Lung (tissue), 12 donors: ENCODE data around the gene CLIC5. TPM values are rescaled to one million over a fixed set of nuclear protein-coding genes. Genes with fewer than 3 reads are reported as not detected.

Source experiments
- ATAC-seq: fragments of 200-7000 bp; cut with Tn5 transposase; one replicate; pipeline ENCODE4 v1.9.1; 2020; ENCODE audit warnings: moderate number of reproducible peaks; ENCODE audit not compliant: insufficient read depth, low FRiP score
- DNase-seq, 3 donors: peaks; one replicate each; pipeline ENCODE4 v3.0.0-alpha.2; 2013 to 2017
- H3K27ac ChIP-seq, 2 donors: one replicate each; pipeline ENCODE4 v1.5.1; 2013; ENCODE audit warnings: mild to moderate bottlenecking in 2 of 2, moderate library complexity in 2 of 2, control low read depth in 1 of 2, inconsistent platforms in 1 of 2, low read depth in 1 of 2, low read length in 1 of 2
- H3K27me3 ChIP-seq, 3 donors: one replicate each; pipeline ENCODE4 v1.5.1; 2013; ENCODE audit warnings: low read length in 2 of 3; ENCODE audit not compliant: control insufficient read depth in 3 of 3, insufficient read depth in 3 of 3
- H3K36me3 ChIP-seq, 4 donors: one replicate each; pipeline ENCODE4 v1.5.1; 2013; ENCODE audit warnings: low read length in 4 of 4, mild to moderate bottlenecking in 1 of 4, moderate library complexity in 1 of 4; ENCODE audit not compliant: control insufficient read depth in 4 of 4, insufficient read depth in 4 of 4
- H3K4me1 ChIP-seq, 5 donors: one replicate each; pipeline ENCODE4 v1.5.1; 2013; ENCODE audit warnings: low read length in 5 of 5, mild to moderate bottlenecking in 2 of 5, moderate library complexity in 1 of 5; ENCODE audit not compliant: control insufficient read depth in 5 of 5, insufficient read depth in 5 of 5
- H3K4me3 ChIP-seq: one replicate; pipeline ENCODE4 v1.5.1; 2013; ENCODE audit warnings: mild to moderate bottlenecking, control low read depth, moderate library complexity
- H3K9ac ChIP-seq, 2 donors: one replicate each; pipeline ENCODE4 v1.5.1; 2013; ENCODE audit warnings: low read length in 2 of 2, control low read depth in 1 of 2; ENCODE audit not compliant: insufficient read depth in 1 of 2
- H3K9me3 ChIP-seq, 4 donors: one replicate each; pipeline ENCODE4 v1.5.1; 2013; ENCODE audit warnings: low read length in 3 of 4, mild to moderate bottlenecking in 1 of 4, moderate library complexity in 1 of 4; ENCODE audit not compliant: control insufficient read depth in 4 of 4, insufficient read depth in 3 of 4
- WGBS, 2 donors: extraction: QIAGEN DNeasy Blood & Tissue Kit; methylation state at CpG; one replicate each; pipeline ENCODE4 v1.1.7; 2013; 5-methylcytosine and 5-hydroxymethylcytosine counted together
- polyA plus RNA-seq, 2 donors: library from polyadenylated mRNA; stranded (reverse); fragments of 200-250 nt; gene quantifications; one replicate each; pipeline ENCODE4 v1.2.1, GENCODE V29; 2013
- total RNA-seq, 2 donors: library from RNA; depleted of rRNA in 1 of 2; stranded (reverse); fragments of >200 nt in 1 of 2; gene quantifications; one replicate each; pipeline ENCODE4 v1.2.1, GENCODE V29; 2014 to 2021
- TF ChIP-seq, protein P1 (sequence below): IDR thresholded peaks from 2 replicates; pipeline ENCODE4 v1.5.1; 2012; ENCODE audit warnings: mild to moderate bottlenecking; ENCODE audit errors: control extremely low read depth, extremely low read depth
- donor health status: control.
- donor health status: control.
- donor health status: Bipolar disorder and iron deficiency.
- donor health status: healthy.
- donor health status: DM: yes; HTN: yes; CAD: no.

Gene CLIC5
- total and polyA plus RNA-seq, 4 donors: 14.8 to 92.3 (median 40.7) TPM

GRCh38 chr6:46023216-46023915 is 7.7 kb upstream of the CLIC5 start:
- TF ChIP-seq, protein P1, sequence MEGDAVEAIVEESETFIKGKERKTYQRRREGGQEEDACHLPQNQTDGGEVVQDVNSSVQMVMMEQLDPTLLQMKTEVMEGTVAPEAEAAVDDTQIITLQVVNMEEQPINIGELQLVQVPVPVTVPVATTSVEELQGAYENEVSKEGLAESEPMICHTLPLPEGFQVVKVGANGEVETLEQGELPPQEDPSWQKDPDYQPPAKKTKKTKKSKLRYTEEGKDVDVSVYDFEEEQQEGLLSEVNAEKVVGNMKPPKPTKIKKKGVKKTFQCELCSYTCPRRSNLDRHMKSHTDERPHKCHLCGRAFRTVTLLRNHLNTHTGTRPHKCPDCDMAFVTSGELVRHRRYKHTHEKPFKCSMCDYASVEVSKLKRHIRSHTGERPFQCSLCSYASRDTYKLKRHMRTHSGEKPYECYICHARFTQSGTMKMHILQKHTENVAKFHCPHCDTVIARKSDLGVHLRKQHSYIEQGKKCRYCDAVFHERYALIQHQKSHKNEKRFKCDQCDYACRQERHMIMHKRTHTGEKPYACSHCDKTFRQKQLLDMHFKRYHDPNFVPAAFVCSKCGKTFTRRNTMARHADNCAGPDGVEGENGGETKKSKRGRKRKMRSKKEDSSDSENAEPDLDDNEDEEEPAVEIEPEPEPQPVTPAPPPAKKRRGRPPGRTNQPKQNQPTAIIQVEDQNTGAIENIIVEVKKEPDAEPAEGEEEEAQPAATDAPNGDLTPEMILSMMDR: no peak
- Histone ChIP-seq H3K27ac (no peak overlapping the region), H3K9ac (no peak overlapping the region), H3K9me3 (no peaks in the 10 kb centered on the region), H3K4me1 (peaks cover 0 to 10% (median 0%) of the 10 kb centered on the region in 5 donors), H3K36me3 (no peaks in the 10 kb centered on the region), H3K27me3 (no peaks in the 10 kb centered on the region), H3K4me3 (no peak overlapping the region)
- DNase-seq (no peak), ATAC-seq (no peak)
- WGBS, 2 donors: 58 to 65% methylated on average over 3 of the region's 3 CpGs

DNA sequence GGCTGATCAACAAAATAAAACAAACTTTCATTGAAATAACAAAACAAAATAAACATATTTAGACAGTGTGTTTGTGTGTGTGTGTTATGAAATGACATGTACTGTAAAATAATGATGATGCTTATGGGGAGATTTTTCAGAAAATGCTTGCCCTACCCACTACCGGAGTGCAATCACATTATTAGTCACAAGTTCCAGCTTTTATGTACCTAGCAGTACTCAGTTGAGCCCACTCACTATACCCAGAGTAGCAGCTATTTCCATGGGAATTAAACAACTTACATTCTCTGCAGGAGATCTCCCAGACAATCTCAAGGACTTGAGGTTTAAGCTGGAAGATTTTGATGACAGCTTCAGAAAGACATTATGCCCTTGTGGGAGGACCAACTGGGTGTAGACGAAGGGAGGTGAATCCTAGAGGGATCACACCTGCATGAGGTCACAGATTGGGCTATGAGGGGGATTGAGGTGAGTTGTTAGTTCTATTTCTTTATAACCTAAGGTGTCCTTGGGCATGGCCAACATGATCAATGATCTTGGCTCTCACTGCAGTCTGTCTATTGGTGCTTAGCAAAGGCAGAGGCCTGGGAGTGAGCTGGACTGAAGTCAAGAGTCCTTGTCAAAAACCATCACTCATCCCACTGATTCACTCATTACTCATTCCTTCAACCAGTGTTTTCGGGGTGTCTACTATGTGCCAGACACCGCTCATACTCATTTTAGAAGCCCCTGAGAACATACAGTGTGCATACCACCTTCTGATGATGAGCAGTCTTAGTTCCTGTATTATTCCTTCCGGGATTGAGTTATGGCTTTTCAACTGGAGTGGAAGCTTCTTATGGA is 6.7 kb upstream of the CLIC5 start:
- Histone ChIP-seq H3K27me3 (peaks cover 0 to 7% (median 6%) of the 10 kb centered on the region in 3 donors), H3K4me1 (peaks cover 0 to 10% (median 0%) of the 10 kb centered on the region in 5 donors), H3K36me3 (no peaks in the 10 kb centered on the region), H3K4me3 (no peak overlapping the region), H3K9me3 (no peaks in the 10 kb centered on the region), H3K27ac (no peak overlapping the region), H3K9ac (no peak overlapping the region)
- WGBS, 2 donors: 92 to 98% methylated on average over 5 of the region's 5 CpGs
- ATAC-seq: no peak
- TF ChIP-seq, protein P1: no peak
- no peak for DNase-seq

DNA sequence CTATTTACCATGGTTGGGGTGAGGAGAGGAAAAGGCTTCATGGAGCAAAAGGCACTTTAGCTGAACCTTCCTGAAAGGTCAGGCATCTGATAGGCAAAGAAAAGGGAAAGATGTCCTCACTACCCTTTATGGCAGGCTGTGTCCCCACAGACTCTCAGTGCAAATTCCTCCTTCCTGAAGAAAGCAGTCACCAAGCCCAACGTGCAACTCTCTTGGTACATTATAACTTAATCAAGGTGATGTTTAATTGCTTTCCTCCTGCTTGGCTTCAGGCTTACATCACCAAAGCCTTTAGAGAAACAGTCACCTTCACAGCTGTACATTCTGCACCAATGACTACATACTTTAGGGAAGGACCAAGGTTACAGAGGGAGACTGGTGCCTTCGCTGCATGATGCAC is 2.1 kb upstream of the CLIC5 start:
- Histone ChIP-seq H3K27me3 (peaks cover 0 to 47% (median 28%) of the 10 kb centered on the region in 3 donors), H3K36me3 (no peaks in the 10 kb centered on the region), H3K27ac (peak overlapping the region in 1 of 2 donors; percentile 23), H3K4me3 (no peak overlapping the region), H3K4me1 (peaks cover 0 to 18% (median 7%) of the 10 kb centered on the region in 5 donors), H3K9me3 (peaks cover 0 to 2% (median 0%) of the 10 kb centered on the region in 4 donors), H3K9ac (no peak overlapping the region)
- no peak for ATAC-seq
- DNase-seq: no peak
- TF ChIP-seq, protein P1: no peak
- 87 to 96% methylated on average over 2 of the region's 2 CpGs for WGBS, 2 donors
